Loucy (cell line): ENCODE data around the gene DCST1.

Experiments used
- H2AFZ ChIP-seq: fragments of 200-600 bp; sonication (generic); 2 replicates; pipeline ENCODE4 v1.6.0; 2016; ENCODE audit warnings: antibody characterized with exemption, mild to moderate bottlenecking, low read length, moderate library complexity
- H3F3A ChIP-seq: fragments of 200-600 bp; 2 replicates; pipeline ENCODE4 v1.6.0; 2016; ENCODE audit warnings: antibody characterized with exemption, low read depth, mild to moderate bottlenecking
- H3K27me3 ChIP-seq: fragments of 200-600 bp; sonication (generic); 2 replicates; pipeline ENCODE4 v1.6.1; 2014; ENCODE audit warnings: low read length, mild to moderate bottlenecking; ENCODE audit not compliant: insufficient read depth, poor library complexity, severe bottlenecking
- H3K36me3 ChIP-seq: fragments of 200-600 bp; sonication (generic); 2 replicates; pipeline ENCODE4 v1.6.1; 2016; ENCODE audit warnings: low read length; ENCODE audit not compliant: insufficient read depth
- H3K4me1 ChIP-seq: fragments of 200-600 bp; sonication (generic); 2 replicates; pipeline ENCODE4 v1.5.1; 2014; ENCODE audit warnings: low read length, mild to moderate bottlenecking; ENCODE audit not compliant: insufficient read depth, poor library complexity, severe bottlenecking
- H3K4me2 ChIP-seq: fragments of 200-600 bp; sonication (generic); 2 replicates; pipeline ENCODE4 v1.6.0; 2014; ENCODE audit warnings: antibody characterized with exemption, low read length, low read depth, mild to moderate bottlenecking; ENCODE audit not compliant: poor library complexity, severe bottlenecking
- H3K4me3 ChIP-seq: fragments of 200-600 bp; sonication (generic); 2 replicates; pipeline ENCODE4 v1.5.1; 2014; ENCODE audit warnings: low read length, mild to moderate bottlenecking, mixed read lengths; ENCODE audit not compliant: poor library complexity, severe bottlenecking
- H3K79me2 ChIP-seq: fragments of 200-600 bp; sonication (generic); 2 replicates; pipeline ENCODE4 v1.6.1; 2014; ENCODE audit warnings: low read length; ENCODE audit not compliant: insufficient read depth
- H3K9ac ChIP-seq: fragments of 200-600 bp; sonication (generic); 2 replicates; pipeline ENCODE4 v1.6.0; 2014; ENCODE audit warnings: mild to moderate bottlenecking, low read depth, low read length, moderate library complexity; ENCODE audit not compliant: poor library complexity, severe bottlenecking
- H3K9me2 ChIP-seq: fragments of 200-600 bp; sonication (generic); replicated peaks from 2 replicates; pipeline ENCODE4 v1.6.1; 2016; ENCODE audit warnings: low read depth, low read length, mixed read lengths
- H3K9me3 ChIP-seq: fragments of 200-600 bp; sonication (generic); 2 replicates; pipeline ENCODE4 v1.6.1; 2014; ENCODE audit warnings: mild to moderate bottlenecking, antibody characterized with exemption, low read length, low read depth; ENCODE audit not compliant: insufficient read depth
- H4K20me1 ChIP-seq: fragments of 200-600 bp; sonication (generic); 2 replicates; pipeline ENCODE4 v1.6.0; 2014; ENCODE audit warnings: antibody characterized with exemption, low read length, mild to moderate bottlenecking; ENCODE audit not compliant: insufficient read depth, poor library complexity, severe bottlenecking
- CTCF ChIP-seq: fragments of 200-600 bp; sonication (generic); conservative IDR thresholded peaks from 2 replicates; pipeline ENCODE4 v1.5.1; 2014; ENCODE audit warnings: mild to moderate bottlenecking, antibody characterized with exemption, low read length
- EZH2phosphoT487 ChIP-seq: fragments of 200-600 bp; IDR thresholded peaks from 2 replicates; pipeline ENCODE4 v1.6.1; 2018; ENCODE audit warnings: antibody characterized with exemption, mild to moderate bottlenecking, moderate library complexity, borderline replicate concordance

The DCST1 gene

GRCh38 chr1:155032886-155033285 is 738 bp upstream of the DCST1 start:
- Histone ChIP-seq H3K36me3 (no peaks in the 10 kb centered on the region), H2AFZ (no peak overlapping the region), H4K20me1 (no peaks in the 10 kb centered on the region), H3K4me1 (no peaks in the 10 kb centered on the region), H3K9ac (no peak overlapping the region), H3K4me2 (no peak overlapping the region), H3K79me2 (no peaks in the 10 kb centered on the region), H3K27me3 (no peaks in the 10 kb centered on the region), H3K9me2 (no peaks in the 10 kb centered on the region), H3K4me3 (no peak overlapping the region), H3F3A (no peaks in the 10 kb centered on the region), H3K9me3 (no peaks in the 10 kb centered on the region)
- no peak for TF ChIP-seq CTCF
- no peak for TF ChIP-seq EZH2phosphoT487

- no peaks in the 10 kb centered on the region for H3K9me2 ChIP-seq
- no peak overlapping the region for H3K4me3 ChIP-seq
- no peak for TF ChIP-seq CTCF
- TF ChIP-seq EZH2phosphoT487 = no peak
- no peaks in the 10 kb centered on the region for H4K20me1 ChIP-seq
- no peak overlapping the region for H2AFZ ChIP-seq
- no peaks in the 10 kb centered on the region for H3K9me3 ChIP-seq
- H3K79me2 ChIP-seq = no peaks in the 10 kb centered on the region
- no peak overlapping the region for H3K4me2 ChIP-seq
- H3F3A ChIP-seq = no peaks in the 10 kb centered on the region
- H3K4me1 ChIP-seq = peaks cover 7% of the 10 kb centered on the region
- no peaks in the 10 kb centered on the region for H3K27me3 ChIP-seq
- no peak overlapping the region for H3K9ac ChIP-seq
- H3K36me3 ChIP-seq = no peaks in the 10 kb centered on the region
Measured at GRCh38 chr1:155034318-155035208, 939 bp downstream of the DCST1 start.

- Histone ChIP-seq H3K9me3 (no peaks in the 10 kb centered on the region), H3K9me2 (no peaks in the 10 kb centered on the region), H3K4me2 (no peak overlapping the region), H3K27me3 (no peaks in the 10 kb centered on the region), H3K9ac (no peak overlapping the region), H3K36me3 (no peaks in the 10 kb centered on the region), H3F3A (no peaks in the 10 kb centered on the region), H3K79me2 (no peaks in the 10 kb centered on the region), H3K4me1 (peaks cover 7% of the 10 kb centered on the region), H4K20me1 (no peaks in the 10 kb centered on the region), H3K4me3 (no peak overlapping the region), H2AFZ (no peak overlapping the region)
- TF ChIP-seq CTCF = no peak
- TF ChIP-seq EZH2phosphoT487 = no peak
Measured at GRCh38 chr1:155035936-155036335, 2.3 kb downstream of the DCST1 start.
